SJCRH30 (cell line): ENCODE results near the gene RRP7A. TPM values are rescaled to one million over a fixed set of nuclear protein-coding genes. Genes with fewer than 3 reads are reported as not detected.
"Not testable (repeated sequence)": the region's sequence is repeated elsewhere in the genome, so short reads cannot be mapped to it uniquely, and the experiment has no call there.

Source experiments
- DNase-seq, 2 experiments: peaks; one replicate each; pipeline ENCODE4 v3.0.0-alpha.2; 2015 to 2020
- H3K27ac ChIP-seq: fragments of 250-450 bp; sonication (Bioruptor Pico); 2 replicates; pipeline ENCODE4 v1.5.1; 2020; ENCODE audit warnings: mild to moderate bottlenecking, moderate library complexity
- H3K27me3 ChIP-seq: fragments of 250-450 bp; sonication (Bioruptor Pico); 2 replicates; pipeline ENCODE4 v1.5.1; 2020; ENCODE audit warnings: mild to moderate bottlenecking, moderate library complexity
- H3K36me3 ChIP-seq: fragments of 250-450 bp; sonication (Bioruptor Pico); 2 replicates; pipeline ENCODE4 v1.5.1; 2020; ENCODE audit warnings: mild to moderate bottlenecking, moderate library complexity
- H3K4me1 ChIP-seq: fragments of 250-450 bp; sonication (Bioruptor Pico); 2 replicates; pipeline ENCODE4 v1.5.1; 2020; ENCODE audit warnings: mild to moderate bottlenecking, moderate library complexity
- H3K4me3 ChIP-seq: fragments of 250-450 bp; sonication (Bioruptor Pico); 2 replicates; pipeline ENCODE4 v1.5.1; 2020; ENCODE audit warnings: mild to moderate bottlenecking, moderate library complexity
- H3K9me3 ChIP-seq: fragments of 250-450 bp; sonication (Bioruptor Pico); replicated peaks from 2 replicates; pipeline ENCODE4 v1.5.1; 2020; ENCODE audit warnings: mild to moderate bottlenecking, moderate library complexity
- total RNA-seq: library from RNA; depleted of rRNA; stranded (reverse); fragments of >200 nt; shearing (Covaris generic); gene quantifications from 2 replicates; pipeline ENCODE4 v1.2.3, GENCODE V29; 2014; rRNA removed

RRP7A gene, protein sequence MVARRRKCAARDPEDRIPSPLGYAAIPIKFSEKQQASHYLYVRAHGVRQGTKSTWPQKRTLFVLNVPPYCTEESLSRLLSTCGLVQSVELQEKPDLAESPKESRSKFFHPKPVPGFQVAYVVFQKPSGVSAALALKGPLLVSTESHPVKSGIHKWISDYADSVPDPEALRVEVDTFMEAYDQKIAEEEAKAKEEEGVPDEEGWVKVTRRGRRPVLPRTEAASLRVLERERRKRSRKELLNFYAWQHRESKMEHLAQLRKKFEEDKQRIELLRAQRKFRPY
- 31.7 and 34.2 TPM in 2 replicates for total RNA-seq

DNA sequence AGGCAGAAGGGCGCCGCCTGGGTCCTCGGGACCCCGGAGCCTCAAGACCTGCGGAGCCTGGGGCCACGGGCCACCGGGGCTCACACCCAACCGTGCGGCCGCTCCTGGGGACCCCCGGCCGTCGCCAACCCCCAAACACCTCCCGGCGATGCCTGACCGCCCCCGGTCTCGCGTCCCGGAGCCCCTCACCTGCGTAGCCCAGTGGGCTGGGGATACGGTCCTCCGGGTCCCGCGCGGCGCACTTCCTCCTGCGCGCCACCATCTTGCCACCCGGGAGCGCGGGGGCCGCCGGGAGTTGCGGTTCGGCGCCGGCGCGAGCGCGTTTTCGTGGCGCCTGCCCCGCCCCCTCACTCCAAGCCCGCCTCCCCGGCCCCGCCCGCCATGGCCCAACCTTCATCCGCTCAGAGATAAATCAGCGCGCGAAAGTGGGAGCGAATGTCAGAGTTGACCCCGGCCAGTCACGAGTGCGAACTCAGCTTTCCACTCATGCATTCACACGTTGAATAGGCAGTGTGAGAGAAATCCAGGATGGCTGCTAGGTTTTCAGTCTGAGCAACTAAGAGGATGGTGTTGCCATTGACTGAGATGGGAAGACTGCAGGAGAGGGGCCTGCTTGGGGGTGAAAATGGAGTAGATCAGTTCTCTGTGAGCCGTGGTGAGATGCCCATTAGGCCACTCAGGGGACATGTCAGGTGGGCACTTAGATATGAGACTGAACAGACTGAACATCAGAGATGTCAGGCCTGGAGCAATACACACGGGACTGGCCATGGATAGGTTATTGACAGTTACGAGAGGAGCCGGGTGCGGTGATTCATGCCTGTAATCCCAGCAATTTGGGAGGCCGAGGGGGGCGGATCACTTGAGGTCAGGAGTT, at the start of gene RRP7A:
TSS of gene RRP7A (minus strand) at position 272 of the 877 bp plus-strand sequence. CDS start at position 262, 10 bp downstream.
- peak; percentile 78 to 84 for DNase-seq
- Histone ChIP-seq H3K4me1 (peaks cover 13% of the 10 kb centered on the region; the same call in 1 of the 2 replicates), H3K9me3 (no peaks in the 10 kb centered on the region), H3K4me3 (peak within 1 kb of the TSS; percentile 100), H3K36me3 (peaks cover 9% of the 10 kb centered on the region; the same call in 1 of the 2 replicates), H3K27me3 (no peaks in the 10 kb centered on the region), H3K27ac (peak within 1 kb of the TSS; percentile 72)

DNA sequence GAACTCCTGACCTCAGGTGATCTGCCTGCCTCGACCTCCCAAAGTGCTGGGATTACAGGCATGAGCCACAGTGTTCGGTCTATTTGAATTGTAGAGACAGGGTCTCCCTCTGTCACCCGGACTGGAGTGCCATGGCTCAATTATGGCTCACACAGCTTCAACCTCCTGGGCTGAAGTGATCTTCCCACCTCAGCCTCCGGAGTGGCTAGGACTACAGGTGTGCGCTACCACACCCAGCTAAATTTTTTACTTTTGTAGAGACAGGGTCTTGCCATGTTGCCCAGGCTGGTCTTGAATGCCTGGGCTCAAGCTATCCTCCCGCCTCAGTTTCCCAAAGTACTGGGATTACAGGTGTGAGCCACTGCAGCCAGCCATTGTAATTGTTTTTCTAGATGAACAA, 48.4 kb upstream of the RRP7A start:
- H3K4me1 ChIP-seq, H3K27me3 ChIP-seq, H3K36me3 ChIP-seq, H3K9me3 ChIP-seq, H3K27ac ChIP-seq, H3K4me3 ChIP-seq: not testable (repeated sequence)
- DNase-seq: peak in 1 of 2 experiments; percentile 10

DNA sequence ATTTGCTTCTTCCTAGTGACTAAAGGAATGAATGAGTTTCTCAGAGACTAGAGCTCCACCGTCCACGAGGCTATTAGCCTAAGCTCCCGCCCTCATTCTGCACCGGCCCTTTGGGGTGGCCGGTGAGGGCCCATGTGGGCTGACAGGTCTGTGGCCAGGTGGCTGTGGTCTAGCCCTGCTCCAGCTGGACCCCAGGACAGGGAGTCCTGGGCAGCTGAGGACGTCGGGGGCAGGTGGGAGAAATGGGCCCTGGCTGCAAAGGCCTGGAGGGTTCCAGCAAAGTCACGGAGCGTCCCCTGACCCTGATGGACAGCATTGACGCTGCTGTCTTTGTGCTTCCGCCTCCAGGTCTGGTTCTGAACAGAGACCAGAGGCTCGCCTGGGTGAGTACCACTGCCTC, 46.4 kb upstream of the RRP7A start:
- Histone ChIP-seq H3K4me1 (no peaks in the 10 kb centered on the region), H3K9me3 (no peaks in the 10 kb centered on the region), H3K4me3 (no peak overlapping the region), H3K27ac (no peak overlapping the region), H3K36me3 (no peaks in the 10 kb centered on the region), H3K27me3 (no peaks in the 10 kb centered on the region)
- no peak for DNase-seq

DNA sequence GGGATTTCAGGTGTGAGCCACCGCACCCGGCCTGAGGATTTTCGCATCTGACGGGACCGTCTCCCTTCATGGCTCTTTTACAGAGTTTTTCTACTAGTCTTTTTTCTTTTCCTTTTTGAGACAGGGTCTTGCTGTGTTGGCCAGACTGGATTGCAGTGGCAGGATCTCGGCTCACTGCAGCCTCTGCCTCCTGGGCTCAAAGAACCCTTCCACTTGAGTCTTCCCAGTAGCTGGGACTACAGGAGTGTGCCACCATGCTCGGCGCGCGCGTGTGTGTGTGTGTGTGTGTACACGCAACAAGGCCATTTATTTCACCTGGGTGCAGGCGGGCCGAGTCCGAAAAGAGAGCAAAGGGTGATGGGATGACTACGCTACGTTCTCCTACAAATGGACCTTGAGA, 45.1 kb upstream of the RRP7A start:
- H3K4me3 ChIP-seq: no peak overlapping the region
- no peaks in the 10 kb centered on the region for H3K27me3 ChIP-seq
- no peaks in the 10 kb centered on the region for H3K4me1 ChIP-seq
- no peaks in the 10 kb centered on the region for H3K36me3 ChIP-seq
- H3K27ac ChIP-seq: no peak overlapping the region
- H3K9me3 ChIP-seq: no peaks in the 10 kb centered on the region
- no peak for DNase-seq

DNA sequence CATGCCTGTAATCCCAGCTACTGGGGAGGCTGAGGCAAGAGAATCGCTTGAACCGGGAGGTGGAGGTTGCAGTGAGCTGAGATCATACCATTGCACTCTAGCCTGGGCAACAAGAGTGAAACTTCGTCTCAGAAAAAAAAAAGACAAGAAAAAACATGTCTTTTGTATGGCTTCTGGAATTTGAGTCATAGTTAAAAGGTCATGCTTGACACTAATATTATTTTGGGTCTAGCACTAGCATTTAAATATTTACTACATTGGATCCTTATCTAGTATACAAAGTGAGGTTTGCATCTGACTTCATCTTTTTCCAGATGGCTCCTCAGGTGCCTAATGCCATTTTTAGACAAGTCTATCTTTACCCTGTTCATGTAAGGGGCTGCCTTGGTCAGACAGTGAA, 44.3 kb upstream of the RRP7A start:
- not testable (repeated sequence) for H3K36me3 ChIP-seq, DNase-seq, H3K4me3 ChIP-seq, H3K27me3 ChIP-seq, H3K27ac ChIP-seq, H3K4me1 ChIP-seq, H3K9me3 ChIP-seq

DNA sequence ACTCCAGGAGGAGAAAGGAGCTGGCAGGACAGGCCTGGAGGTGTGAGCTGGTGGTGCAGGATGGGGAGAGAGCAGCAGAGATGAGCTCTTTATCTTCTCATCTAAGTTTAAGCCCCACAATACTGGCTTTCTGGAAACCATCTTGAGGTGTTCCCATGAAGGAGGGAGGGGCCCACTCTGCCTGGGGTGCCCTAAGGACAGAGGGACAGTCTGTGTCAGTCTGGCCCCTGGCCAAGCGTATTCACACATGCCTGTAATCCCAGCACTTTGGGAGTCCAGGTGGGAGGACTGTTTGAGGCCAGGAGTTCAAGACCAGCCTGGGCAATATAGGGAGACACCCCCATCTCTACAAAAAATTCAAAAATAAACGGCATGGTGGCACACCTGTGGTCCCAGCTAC, 43.1 kb upstream of the RRP7A start:
- Histone ChIP-seq H3K27ac (no peak overlapping the region), H3K4me1 (no peaks in the 10 kb centered on the region), H3K36me3 (no peaks in the 10 kb centered on the region), H3K27me3 (no peaks in the 10 kb centered on the region), H3K9me3 (no peaks in the 10 kb centered on the region), H3K4me3 (no peak overlapping the region)
- no peak for DNase-seq

DNA sequence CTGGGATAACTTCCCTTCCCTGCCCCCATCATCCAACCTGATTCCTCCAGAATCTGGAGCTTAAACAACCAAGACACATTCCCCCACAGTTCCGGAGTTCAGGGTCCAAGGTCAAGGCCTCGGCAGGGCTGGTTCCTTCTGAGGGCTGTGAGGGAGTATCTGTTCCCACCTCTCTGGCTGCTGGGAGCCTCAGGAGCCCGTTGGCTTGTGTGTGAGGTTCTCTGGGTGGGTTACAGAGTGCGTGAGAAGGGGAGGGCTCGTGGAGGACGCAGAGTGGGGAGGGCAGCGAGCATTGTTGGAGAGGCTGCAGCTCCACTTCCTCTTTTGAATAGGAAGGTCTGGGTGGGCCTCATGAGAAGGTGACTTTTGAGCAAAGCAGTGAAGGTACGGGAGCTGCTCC, 42.7 kb upstream of the RRP7A start:
- Histone ChIP-seq H3K9me3 (no peaks in the 10 kb centered on the region), H3K27ac (no peak overlapping the region), H3K27me3 (no peaks in the 10 kb centered on the region), H3K4me1 (no peaks in the 10 kb centered on the region), H3K4me3 (no peak overlapping the region), H3K36me3 (no peaks in the 10 kb centered on the region)
- no peak for DNase-seq

DNA sequence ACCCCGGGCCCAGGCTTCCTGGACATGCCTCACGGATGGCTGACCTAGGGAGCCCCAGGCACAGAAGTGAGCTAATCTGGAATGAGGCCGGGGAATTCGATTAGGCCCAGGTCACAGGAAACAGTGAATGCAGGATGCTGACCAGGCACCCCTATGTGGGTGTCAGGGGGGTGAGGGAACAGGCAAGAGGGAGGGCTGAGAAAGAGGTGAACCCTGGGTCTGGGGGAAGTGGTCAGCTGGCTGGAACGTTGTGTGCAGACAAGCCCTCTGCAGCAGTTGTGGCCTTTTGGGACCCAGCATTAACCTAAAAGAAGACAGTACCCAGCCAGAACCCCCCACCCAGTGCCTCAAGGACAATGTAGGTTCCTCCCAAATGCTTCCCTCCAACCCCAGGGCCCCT, 42.3 kb upstream of the RRP7A start:
- H3K9me3 ChIP-seq: no peaks in the 10 kb centered on the region
- no peak overlapping the region for H3K27ac ChIP-seq
- DNase-seq: peak in 1 of 2 experiments; percentile 2
- no peaks in the 10 kb centered on the region for H3K36me3 ChIP-seq
- H3K27me3 ChIP-seq: no peaks in the 10 kb centered on the region
- H3K4me3 ChIP-seq: no peak overlapping the region
- no peaks in the 10 kb centered on the region for H3K4me1 ChIP-seq

DNA sequence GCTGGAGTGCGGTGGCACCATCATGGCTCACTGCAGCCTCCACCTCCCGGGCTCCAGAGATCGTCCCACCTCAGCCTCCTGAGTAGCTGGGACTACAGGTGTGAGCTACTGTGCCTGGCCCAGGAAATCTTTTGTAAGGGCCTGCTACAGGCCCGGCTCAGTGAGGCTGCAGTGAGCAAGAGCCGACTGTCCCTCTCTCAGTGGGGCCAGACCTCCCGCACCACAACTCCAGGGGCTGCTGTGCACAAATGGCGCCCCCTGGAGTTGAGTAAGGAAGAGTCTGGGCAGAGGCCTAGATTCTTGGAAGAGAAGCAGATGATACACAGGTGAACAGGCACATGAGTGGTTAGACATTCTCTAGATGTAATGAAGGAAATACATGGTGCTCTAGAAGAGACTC, 41.2 kb upstream of the RRP7A start:
- no peaks in the 10 kb centered on the region for H3K4me1 ChIP-seq
- no peak overlapping the region for H3K4me3 ChIP-seq
- peak in 1 of 2 experiments; percentile 63 for DNase-seq
- H3K9me3 ChIP-seq: no peaks in the 10 kb centered on the region
- no peaks in the 10 kb centered on the region for H3K36me3 ChIP-seq
- no peaks in the 10 kb centered on the region for H3K27me3 ChIP-seq
- H3K27ac ChIP-seq: no peak overlapping the region

DNA sequence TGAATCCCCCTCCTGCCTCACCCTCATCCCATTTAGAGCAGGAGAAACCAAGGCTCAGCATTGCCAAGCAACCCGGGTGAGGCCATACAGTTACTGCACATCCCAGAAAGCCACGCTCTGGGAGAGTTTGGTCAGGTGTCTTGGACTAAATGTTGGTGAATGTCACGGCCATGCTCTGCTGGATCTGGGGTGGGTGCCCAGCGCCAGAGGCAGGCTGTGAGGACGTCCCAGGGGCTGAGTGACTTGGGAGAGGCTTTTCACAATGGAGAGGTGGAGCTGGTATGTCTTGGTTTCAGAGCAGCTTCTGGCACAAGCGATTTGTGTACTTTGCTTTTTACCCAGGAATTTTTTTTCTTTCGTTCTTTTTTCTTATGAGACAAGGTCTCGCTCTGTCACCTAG, 40.8 kb upstream of the RRP7A start:
- Histone ChIP-seq H3K9me3 (no peaks in the 10 kb centered on the region), H3K4me1 (no peaks in the 10 kb centered on the region), H3K27me3 (no peaks in the 10 kb centered on the region), H3K36me3 (no peaks in the 10 kb centered on the region), H3K4me3 (no peak overlapping the region), H3K27ac (no peak overlapping the region)
- peak in 1 of 2 experiments; percentile 1 for DNase-seq

DNA sequence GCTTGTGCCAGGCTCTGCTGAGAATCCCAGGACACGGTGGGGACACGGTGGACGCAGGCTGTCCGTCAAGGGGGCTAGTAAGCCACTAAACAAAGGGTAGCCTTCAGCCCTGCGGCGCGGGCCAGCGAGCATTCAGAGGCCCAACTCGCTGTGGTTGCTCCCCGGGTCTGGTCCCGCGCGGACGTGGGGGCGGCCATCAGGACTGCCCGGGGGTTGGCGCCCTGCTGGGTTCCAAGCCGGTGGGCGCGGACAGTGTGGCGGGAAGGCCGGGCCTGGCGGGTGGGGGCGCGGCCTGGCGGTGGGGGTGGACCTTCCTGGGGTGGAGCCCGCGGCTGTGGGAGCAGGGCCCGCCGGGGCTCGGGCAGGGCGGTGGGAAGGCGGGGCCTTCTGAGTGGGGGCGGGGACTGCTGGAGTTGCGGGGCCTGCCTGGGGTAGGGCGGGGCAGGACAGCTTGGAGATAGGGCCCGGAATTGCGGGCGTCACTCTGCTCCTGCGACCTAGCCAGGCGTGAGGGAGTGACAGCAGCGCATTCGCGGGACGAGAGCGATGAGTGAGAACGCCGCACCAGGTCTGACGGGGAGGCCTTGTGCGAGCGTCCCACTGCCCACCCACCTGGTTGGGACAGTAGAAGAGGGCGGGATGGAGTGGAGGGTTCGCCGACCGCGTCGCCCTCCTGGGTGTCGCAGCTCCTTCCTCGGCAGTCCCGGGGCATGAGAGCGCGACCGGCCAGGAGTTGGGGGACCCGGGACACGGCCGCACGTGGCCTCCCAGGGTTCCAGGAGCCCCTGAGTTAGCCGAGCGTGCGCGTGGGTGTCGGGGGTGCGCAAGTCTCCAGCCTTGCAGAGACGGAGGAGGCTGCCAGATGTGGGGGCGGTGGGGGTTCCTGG, 34.1 kb upstream of the RRP7A start, which contains the start of gene SERHL2:
TSS of gene SERHL2 (plus strand) at position 482 of the 887 bp plus-strand sequence. CDS start at position 547, 65 bp downstream.
- Histone ChIP-seq H3K36me3 (no peaks in the 10 kb centered on the region), H3K27ac (no peak within 1 kb of the TSS), H3K9me3 (no peaks in the 10 kb centered on the region), H3K27me3 (no peaks in the 10 kb centered on the region), H3K4me1 (no peaks in the 10 kb centered on the region), H3K4me3 (peak within 1 kb of the TSS; percentile 52)
- DNase-seq: peak; percentile 72 to 75

DNA sequence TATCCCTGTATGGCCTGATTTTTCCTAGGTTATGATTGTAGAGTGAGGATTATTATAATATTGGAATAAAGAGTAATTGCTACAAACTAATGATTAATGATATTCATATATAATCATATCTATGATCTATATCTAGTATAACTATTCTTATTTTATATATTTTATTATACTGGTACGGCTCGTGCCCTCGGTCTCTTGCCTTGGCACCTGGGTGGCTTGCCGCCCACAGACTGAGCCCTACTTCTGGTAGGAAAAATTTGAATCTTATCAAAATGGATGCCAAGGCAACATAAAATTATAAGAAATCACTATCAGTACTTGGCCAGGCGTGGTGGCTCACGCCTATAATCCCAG, 32.7 kb upstream of the RRP7A start:
- H3K4me3 ChIP-seq, H3K27me3 ChIP-seq, H3K9me3 ChIP-seq, H3K4me1 ChIP-seq, H3K36me3 ChIP-seq, DNase-seq, H3K27ac ChIP-seq: not testable (repeated sequence)

DNA sequence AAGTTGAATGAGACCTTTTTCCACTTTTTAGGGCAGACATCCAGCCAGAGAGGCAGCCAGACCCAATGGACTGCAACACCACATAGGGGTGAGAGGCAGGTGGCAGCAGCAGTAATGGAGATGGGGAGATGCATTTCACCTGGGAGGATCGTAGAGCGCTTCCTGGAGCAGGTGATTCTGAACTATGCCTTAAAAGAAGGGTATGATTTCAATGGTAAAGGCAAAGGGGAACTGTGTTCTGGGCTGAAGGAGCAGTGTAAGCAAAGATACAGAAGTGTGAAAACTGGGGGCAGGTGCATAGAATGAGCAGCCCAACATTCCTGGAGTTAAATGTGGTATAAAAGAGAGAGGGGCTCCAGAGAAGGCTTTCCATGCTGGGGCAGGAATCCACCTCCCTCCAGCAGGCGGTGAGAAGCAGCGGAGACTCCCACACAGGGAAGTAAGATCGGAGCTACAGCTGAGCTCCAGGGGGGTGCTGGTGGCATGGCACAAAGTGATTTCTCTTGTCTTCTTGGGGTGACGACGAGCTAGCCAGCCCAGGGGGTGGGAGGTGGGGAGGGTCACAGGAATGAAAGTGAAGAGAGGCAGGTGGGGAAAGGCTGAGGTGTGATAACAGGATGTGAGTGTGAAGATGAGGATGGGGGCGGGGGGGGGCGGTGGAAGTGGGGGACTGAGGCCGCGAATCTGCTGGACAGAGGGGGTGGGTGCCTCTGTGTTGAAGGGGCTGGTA, 29.9 kb upstream of the RRP7A start:
- H3K4me3 ChIP-seq: no peak overlapping the region
- H3K36me3 ChIP-seq: no peaks in the 10 kb centered on the region
- DNase-seq: no peak
- H3K27ac ChIP-seq: no peak overlapping the region
- no peaks in the 10 kb centered on the region for H3K27me3 ChIP-seq
- no peaks in the 10 kb centered on the region for H3K4me1 ChIP-seq
- H3K9me3 ChIP-seq: no peaks in the 10 kb centered on the region
